ENCODE measurements around the gene TOX2. TPM values are rescaled to one million over a fixed set of nuclear protein-coding genes. Genes with fewer than 3 reads are reported as not detected.

The TOX2 gene
- polyA plus RNA-seq, 3 donors = 0.39 to 0.56 (median 0.47) TPM

DNA sequence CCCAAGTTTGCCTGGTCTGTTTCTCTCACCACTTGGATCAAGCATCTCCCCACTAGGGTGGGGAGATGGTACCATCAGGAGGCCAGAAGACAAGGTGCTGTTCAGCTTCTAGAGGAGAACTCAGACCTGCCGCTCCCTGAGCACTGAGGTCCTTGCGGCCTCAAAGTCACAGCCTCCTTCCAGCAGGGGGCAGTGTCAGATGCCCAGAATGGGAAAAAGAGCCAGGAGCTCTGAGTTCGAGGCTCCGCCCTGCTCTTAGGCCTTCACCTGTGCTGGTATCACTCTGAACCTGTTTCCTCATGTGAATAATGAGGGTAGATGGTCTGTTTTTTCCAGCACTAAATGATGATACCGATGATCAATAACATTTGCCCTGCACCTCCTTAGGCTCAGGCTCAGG, 68.7 kb downstream of the TOX2 start:
- H3K4me3 ChIP-seq (replicated peaks in 1 of 3; ENCODE audit: low read depth in 2 of 3, low read length in 3 of 3) = no peak overlapping the region
- no peaks in the 10 kb centered on the region for H3K36me3 ChIP-seq (replicated peaks in 1 of 2; ENCODE audit: control insufficient read depth in 1 of 2, insufficient read depth in 2 of 2, low read length in 2 of 2)
- Mint-ChIP-seq H3K9me3 (peaks cover 0 to 2% (median 0%) of the 10 kb centered on the region in 7 donors), H3K4me1 (peaks cover 19% of the 10 kb centered on the region), H3K36me3 (no peaks in the 10 kb centered on the region), H3K27ac (no peak overlapping the region), H3K27me3 (ENCODE audit: low read depth in 3 of 3) (peaks cover 15 to 22% (median 22%) of the 10 kb centered on the region in 3 donors), H3K4me3 (no peak overlapping the region)
- H3K9me3 ChIP-seq (replicated peaks in 1 of 2; ENCODE audit: control insufficient read depth in 1 of 2, insufficient read depth in 1 of 2, low read length in 2 of 2) = no peaks in the 10 kb centered on the region
- DNase-seq = no peak
- intact Hi-C loops (cut with micrococcal nuclease) = no loop called here
- H4K20me1 ChIP-seq (ENCODE audit: insufficient read depth, low read length) = no peaks in the 10 kb centered on the region
- H2AFZ ChIP-seq (ENCODE audit: insufficient read depth, low read depth, low read length, poor library complexity, severe bottlenecking) = no peak overlapping the region
- TF ChIP-seq, protein P1, sequence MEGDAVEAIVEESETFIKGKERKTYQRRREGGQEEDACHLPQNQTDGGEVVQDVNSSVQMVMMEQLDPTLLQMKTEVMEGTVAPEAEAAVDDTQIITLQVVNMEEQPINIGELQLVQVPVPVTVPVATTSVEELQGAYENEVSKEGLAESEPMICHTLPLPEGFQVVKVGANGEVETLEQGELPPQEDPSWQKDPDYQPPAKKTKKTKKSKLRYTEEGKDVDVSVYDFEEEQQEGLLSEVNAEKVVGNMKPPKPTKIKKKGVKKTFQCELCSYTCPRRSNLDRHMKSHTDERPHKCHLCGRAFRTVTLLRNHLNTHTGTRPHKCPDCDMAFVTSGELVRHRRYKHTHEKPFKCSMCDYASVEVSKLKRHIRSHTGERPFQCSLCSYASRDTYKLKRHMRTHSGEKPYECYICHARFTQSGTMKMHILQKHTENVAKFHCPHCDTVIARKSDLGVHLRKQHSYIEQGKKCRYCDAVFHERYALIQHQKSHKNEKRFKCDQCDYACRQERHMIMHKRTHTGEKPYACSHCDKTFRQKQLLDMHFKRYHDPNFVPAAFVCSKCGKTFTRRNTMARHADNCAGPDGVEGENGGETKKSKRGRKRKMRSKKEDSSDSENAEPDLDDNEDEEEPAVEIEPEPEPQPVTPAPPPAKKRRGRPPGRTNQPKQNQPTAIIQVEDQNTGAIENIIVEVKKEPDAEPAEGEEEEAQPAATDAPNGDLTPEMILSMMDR (IDR thresholded peaks at IDR 0.05) = peak; percentile 37
- peaks cover 13 to 15% of the 10 kb centered on the region in 2 donors for H3K4me1 ChIP-seq (ENCODE audit: control insufficient read depth in 1 of 2, insufficient read depth in 2 of 2, low read length in 2 of 2)
- 96% methylated on average over 4 of the region's 5 CpGs for WGBS (ENCODE audit: insufficient coverage)
- H3K4me2 ChIP-seq (replicated peaks; ENCODE audit: extremely low read depth, low read length, poor library complexity, severe bottlenecking) = no peak overlapping the region
- no peak overlapping the region for H3K9ac ChIP-seq (ENCODE audit: insufficient read depth, low read length, poor library complexity, severe bottlenecking)
- H3K27me3 ChIP-seq (ENCODE audit: control insufficient read depth in 2 of 2, insufficient read depth in 2 of 2, low read length in 2 of 2) = peaks cover 4 to 5% of the 10 kb centered on the region in 2 donors
- H3K79me2 ChIP-seq (ENCODE audit: insufficient read depth, low read length) = no peaks in the 10 kb centered on the region
- no peak overlapping the region for H3K27ac ChIP-seq (ENCODE audit: low read depth in 1 of 2, low read length in 2 of 2)

DNA sequence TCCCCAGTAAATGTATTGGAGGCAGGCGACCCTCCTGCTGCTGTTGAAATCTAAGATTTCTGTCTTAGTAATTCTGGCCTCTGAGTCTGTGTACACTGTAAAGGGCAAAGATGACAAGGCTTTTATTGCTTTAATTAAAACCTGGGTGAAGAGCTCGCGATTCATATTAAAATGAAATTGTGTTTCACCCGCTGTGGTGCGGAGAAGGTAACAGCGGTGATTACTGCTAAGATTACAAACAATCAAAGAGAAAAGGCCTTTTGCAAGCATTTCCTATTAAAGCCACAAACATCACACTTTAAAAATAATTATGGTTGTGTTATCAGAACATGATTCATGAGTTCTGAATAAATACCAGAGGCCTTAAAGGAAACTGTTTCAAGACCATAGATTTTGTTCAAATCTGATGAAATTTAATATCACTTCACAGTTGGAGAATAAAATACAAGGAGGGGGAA, 69.3 kb downstream of the TOX2 start:
- no peaks in the 10 kb centered on the region for H3K36me3 Mint-ChIP-seq
- H3K9ac ChIP-seq (ENCODE audit: insufficient read depth, low read length, poor library complexity, severe bottlenecking) = no peak overlapping the region
- H3K4me3 ChIP-seq (replicated peaks in 1 of 3; ENCODE audit: low read depth in 2 of 3, low read length in 3 of 3) = no peak overlapping the region
- no peak overlapping the region for H3K4me3 Mint-ChIP-seq
- H3K4me2 ChIP-seq (replicated peaks; ENCODE audit: extremely low read depth, low read length, poor library complexity, severe bottlenecking) = no peak overlapping the region
- no peak overlapping the region for H3K27ac ChIP-seq (ENCODE audit: low read depth in 1 of 2, low read length in 2 of 2)
- H3K27me3 ChIP-seq (ENCODE audit: control insufficient read depth in 2 of 2, insufficient read depth in 2 of 2, low read length in 2 of 2) = peaks cover under 1 to 2% of the 10 kb centered on the region in 2 donors
- no CpG with 5 or more reads among the region's 6 CpGs for WGBS (ENCODE audit: insufficient coverage)
- no peaks in the 10 kb centered on the region for H4K20me1 ChIP-seq (ENCODE audit: insufficient read depth, low read length)
- no peak for DNase-seq
- TF ChIP-seq, protein P1 (IDR thresholded peaks at IDR 0.05) = no peak
- H3K4me1 ChIP-seq (ENCODE audit: control insufficient read depth in 1 of 2, insufficient read depth in 2 of 2, low read length in 2 of 2) = peaks cover 13 to 15% of the 10 kb centered on the region in 2 donors
- no peak overlapping the region for H3K27ac Mint-ChIP-seq
- H3K27me3 Mint-ChIP-seq (ENCODE audit: low read depth in 3 of 3) = peaks cover 12 to 19% (median 18%) of the 10 kb centered on the region in 3 donors
- peaks cover 19% of the 10 kb centered on the region for H3K4me1 Mint-ChIP-seq
- no peak overlapping the region for H2AFZ ChIP-seq (ENCODE audit: insufficient read depth, low read depth, low read length, poor library complexity, severe bottlenecking)
- no peaks in the 10 kb centered on the region for H3K79me2 ChIP-seq (ENCODE audit: insufficient read depth, low read length)
- no peaks in the 10 kb centered on the region for H3K36me3 ChIP-seq (replicated peaks in 1 of 2; ENCODE audit: control insufficient read depth in 1 of 2, insufficient read depth in 2 of 2, low read length in 2 of 2)
- intact Hi-C loops (cut with micrococcal nuclease) = no loop called here
- peaks cover 0 to 2% (median 0%) of the 10 kb centered on the region in 7 donors for H3K9me3 Mint-ChIP-seq
- H3K9me3 ChIP-seq (replicated peaks in 1 of 2; ENCODE audit: control insufficient read depth in 1 of 2, insufficient read depth in 1 of 2, low read length in 2 of 2) = no peaks in the 10 kb centered on the region
